Stimulated activated CD8-positive, alpha-beta memory T cell treated with anti-CD3 and anti-CD28 coated beads, Interleukin-4, amount 100 ng/mL, for 1 hour (primary cell): Measurements from ENCODE around the gene UBL7.

Source experiments
- DNase-seq, 2 donors: peaks; one replicate each; pipeline ENCODE4 v3.0.0-alpha.2; 2020; ENCODE audit warnings: low read depth in 2 of 2, low spot score in 1 of 2

Gene UBL7

GRCh38 chr15:74424901-74425528 lies 35.9 kb downstream of the UBL7 start:
- DNase-seq, result no peak

GRCh38 chr15:74423431-74424257 lies 37.3 kb downstream of the UBL7 start:
- DNase-seq, result no peak

- DNase-seq, result no peak
Observed at GRCh38 chr15:74422652-74423430, 38.1 kb downstream of the UBL7 start.

GRCh38 chr15:74422265-74422651 lies 38.7 kb downstream of the UBL7 start:
- no peak for DNase-seq

GRCh38 chr15:74421302-74422245 lies 39.4 kb downstream of the UBL7 start:
- no peak for DNase-seq

GRCh38 chr15:74420193-74420905 lies 40.6 kb downstream of the UBL7 start:
- no peak for DNase-seq

GRCh38 chr15:74419432-74419831 lies 41.5 kb downstream of the UBL7 start:
- DNase-seq, result no peak

- DNase-seq, result no peak
Observed at GRCh38 chr15:74418575-74419338, 42.2 kb downstream of the UBL7 start.

- no peak for DNase-seq
Observed at GRCh38 chr15:74417670-74418069, 43.3 kb downstream of the UBL7 start.

GRCh38 chr15:74417225-74417624 lies 43.7 kb downstream of the UBL7 start:
- no peak for DNase-seq

- DNase-seq, result no peak
Observed at GRCh38 chr15:74415966-74416916, 44.7 kb downstream of the UBL7 start.

GRCh38 chr15:74414603-74415338 lies 46.2 kb downstream of the UBL7 start:
- no peak for DNase-seq

- no peak for DNase-seq
Observed at GRCh38 chr15:74414081-74414580, 46.8 kb downstream of the UBL7 start.

GRCh38 chr15:74413350-74414080 lies 47.4 kb downstream of the UBL7 start:
- no peak for DNase-seq

GRCh38 chr15:74412159-74412558 lies 48.8 kb downstream of the UBL7 start:
- no peak for DNase-seq

GRCh38 chr15:74411686-74412085 lies 49.3 kb downstream of the UBL7 start:
- DNase-seq, result no peak

- DNase-seq, result no peak
Observed at GRCh38 chr15:74410502-74410901, 50.5 kb downstream of the UBL7 start.
